IPS DF 6.9 (cell line): ENCODE data around the gene NUDT15.
"Not testable (repeated sequence)": the region's sequence is repeated elsewhere in the genome, so short reads cannot be mapped to it uniquely, and the experiment has no call there.

Experiments
- DNase-seq: peaks from one replicate; pipeline ENCODE4 v3.0.0-alpha.2; 2013; ENCODE audit warnings: low read depth, low spot score
- H3K27ac ChIP-seq: one replicate; pipeline ENCODE4 v1.5.1; 2013; ENCODE audit warnings: low read length, control low read depth
- H3K27me3 ChIP-seq: 2 replicates; pipeline ENCODE4 v1.6.1; 2013; ENCODE audit warnings: mild to moderate bottlenecking, low read length; ENCODE audit not compliant: control insufficient read depth, insufficient read depth
- H3K36me3 ChIP-seq: 2 replicates; pipeline ENCODE4 v1.6.1; 2013; ENCODE audit warnings: low read length; ENCODE audit not compliant: control insufficient read depth, insufficient read depth
- H3K4me1 ChIP-seq: 2 replicates; pipeline ENCODE4 v1.6.1; 2013; ENCODE audit warnings: low read length; ENCODE audit not compliant: control insufficient read depth, insufficient read depth
- H3K4me3 ChIP-seq: 2 replicates; pipeline ENCODE4 v1.5.1; 2013; ENCODE audit warnings: mild to moderate bottlenecking, low read length
- H3K9me3 ChIP-seq: 2 replicates; pipeline ENCODE4 v1.6.1; 2013; ENCODE audit warnings: low read length, inconsistent platforms; ENCODE audit not compliant: control insufficient read depth, insufficient read depth
- WGBS: extraction: QIAGEN DNeasy Blood & Tissue Kit; methylation state at CpG from one replicate; pipeline ENCODE4 v1.1.7; 2013; ENCODE audit warnings: mixed read lengths, missing lambda C conversion rate; ENCODE audit not compliant: insufficient read length, insufficient coverage; 5-methylcytosine and 5-hydroxymethylcytosine counted together

The NUDT15 gene

GRCh38 chr13:48040896-48041295 lies 3.4 kb downstream of the NUDT15 start:
- no peak for DNase-seq
- Histone ChIP-seq H3K4me1 (no peaks in the 10 kb centered on the region), H3K9me3 (no peaks in the 10 kb centered on the region), H3K27me3 (no peaks in the 10 kb centered on the region), H3K27ac (no peak overlapping the region), H3K36me3 (no peaks in the 10 kb centered on the region; the same call in 1 of the 2 replicates), H3K4me3 (no peak overlapping the region)
- no CpG with 5 or more reads among the region's 1 CpG for WGBS

GRCh38 chr13:48042894-48043293 lies 5.4 kb downstream of the NUDT15 start:
- Histone ChIP-seq H3K27me3 (no peaks in the 10 kb centered on the region), H3K27ac (no peak overlapping the region), H3K4me3 (no peak overlapping the region), H3K4me1 (no peaks in the 10 kb centered on the region), H3K36me3 (no peaks in the 10 kb centered on the region; the same call in 1 of the 2 replicates), H3K9me3 (no peaks in the 10 kb centered on the region)
- no CpG with 5 or more reads among the region's 2 CpGs for WGBS
- DNase-seq: no peak

GRCh38 chr13:48043789-48044503 lies 6.4 kb downstream of the NUDT15 start:
- H3K27me3 ChIP-seq: no peaks in the 10 kb centered on the region
- no peaks in the 10 kb centered on the region; the same call in 1 of the 2 replicates for H3K36me3 ChIP-seq
- H3K4me1 ChIP-seq: no peaks in the 10 kb centered on the region
- no peak overlapping the region for H3K4me3 ChIP-seq
- DNase-seq: no peak
- no peak overlapping the region for H3K27ac ChIP-seq
- no peaks in the 10 kb centered on the region for H3K9me3 ChIP-seq

GRCh38 chr13:48050550-48050949 lies 13.0 kb downstream of the NUDT15 start:
- WGBS: no CpG with 5 or more reads among the region's 3 CpGs
- Histone ChIP-seq H3K36me3 (no peaks in the 10 kb centered on the region; the same call in 1 of the 2 replicates), H3K27ac (no peak overlapping the region), H3K4me3 (no peak overlapping the region), H3K27me3 (no peaks in the 10 kb centered on the region), H3K4me1 (no peaks in the 10 kb centered on the region), H3K9me3 (no peaks in the 10 kb centered on the region)
- no peak for DNase-seq

- no peaks in the 10 kb centered on the region for H3K27me3 ChIP-seq
- H3K4me1 ChIP-seq: no peaks in the 10 kb centered on the region
- WGBS: no CpG with 5 or more reads among the region's 6 CpGs
- H3K36me3 ChIP-seq: no peaks in the 10 kb centered on the region; the same call in 1 of the 2 replicates
- no peak overlapping the region for H3K27ac ChIP-seq
- H3K9me3 ChIP-seq: no peaks in the 10 kb centered on the region
- H3K4me3 ChIP-seq: no peak overlapping the region
- DNase-seq: no peak
Measured at GRCh38 chr13:48054601-48055000, 17.1 kb downstream of the NUDT15 start.

- no peaks in the 10 kb centered on the region for H3K9me3 ChIP-seq
- WGBS: 100% methylated on average over 1 of the region's 5 CpGs
- no peaks in the 10 kb centered on the region for H3K27me3 ChIP-seq
- H3K4me1 ChIP-seq: no peaks in the 10 kb centered on the region
- no peak for DNase-seq
- no peak overlapping the region for H3K27ac ChIP-seq
- no peaks in the 10 kb centered on the region; the same call in 1 of the 2 replicates for H3K36me3 ChIP-seq
- H3K4me3 ChIP-seq: no peak overlapping the region
Measured at GRCh38 chr13:48055712-48056111, 18.2 kb downstream of the NUDT15 start.

- H3K4me3 ChIP-seq, H3K4me1 ChIP-seq, H3K27me3 ChIP-seq, H3K9me3 ChIP-seq, H3K36me3 ChIP-seq, DNase-seq, H3K27ac ChIP-seq: not testable (repeated sequence)
- WGBS: no CpG with 5 or more reads among the region's 6 CpGs
Measured at GRCh38 chr13:48058536-48058935, 21.0 kb downstream of the NUDT15 start.

GRCh38 chr13:48059951-48060350 lies 22.4 kb downstream of the NUDT15 start:
- no CpG with 5 or more reads among the region's 5 CpGs for WGBS
- H3K9me3 ChIP-seq, H3K4me1 ChIP-seq, H3K27me3 ChIP-seq, H3K4me3 ChIP-seq, H3K27ac ChIP-seq, H3K36me3 ChIP-seq, DNase-seq: not testable (repeated sequence)

- Histone ChIP-seq H3K36me3 (peaks cover 15% of the 10 kb centered on the region; the same call in 1 of the 2 replicates), H3K27ac (no peak overlapping the region), H3K27me3 (no peaks in the 10 kb centered on the region), H3K4me1 (no peaks in the 10 kb centered on the region), H3K9me3 (peaks cover 8% of the 10 kb centered on the region), H3K4me3 (no peak overlapping the region)
- no CpG with 5 or more reads among the region's 3 CpGs for WGBS
- no peak for DNase-seq
Measured at GRCh38 chr13:48066310-48066989, 28.9 kb downstream of the NUDT15 start.

GRCh38 chr13:48068036-48068435 lies 30.5 kb downstream of the NUDT15 start:
- Histone ChIP-seq H3K9me3 (peaks cover 14% of the 10 kb centered on the region), H3K36me3 (peaks cover 25% of the 10 kb centered on the region), H3K4me3 (no peak overlapping the region), H3K4me1 (no peaks in the 10 kb centered on the region), H3K27ac (no peak overlapping the region), H3K27me3 (no peaks in the 10 kb centered on the region)
- no peak for DNase-seq

GRCh38 chr13:48068952-48069351 lies 31.4 kb downstream of the NUDT15 start:
- Histone ChIP-seq H3K4me3 (no peak overlapping the region), H3K27ac (no peak overlapping the region), H3K4me1 (no peaks in the 10 kb centered on the region), H3K27me3 (no peaks in the 10 kb centered on the region), H3K9me3 (peaks cover 14% of the 10 kb centered on the region), H3K36me3 (peaks cover 30% of the 10 kb centered on the region)
- DNase-seq: no peak
- no CpG with 5 or more reads among the region's 2 CpGs for WGBS
